ENCODE data around the gene EPHB1.

Gene EPHB1

GRCh38 chr3:134757549-134758069, 37.5 kb upstream of the EPHB1 start:
- TF ChIP-seq CTCF (IDR thresholded peaks at IDR 0.05; ENCODE audit: insufficient read depth, low read length) (no peak), REST (IDR thresholded peaks at IDR 0.05; ENCODE audit: insufficient replicate concordance, low read depth) (no peak), GABPA (IDR thresholded peaks at IDR 0.05; ENCODE audit: low read depth) (no peak), POLR2AphosphoS5 (IDR thresholded peaks at IDR 0.05; ENCODE audit: low read depth) (no peak), SPI1 (IDR thresholded peaks at IDR 0.05; ENCODE audit: borderline replicate concordance, low read depth) (no peak)
- Histone ChIP-seq H3K27me3 (ENCODE audit: insufficient read depth, poor library complexity, severe bottlenecking) (no peaks in the 10 kb centered on the region), H3K4me3 (replicated peaks; ENCODE audit: insufficient read depth, low read length) (no peak overlapping the region), H3K27ac (replicated peaks) (no peak overlapping the region)
- DNase-seq (ENCODE audit: low read depth in 1 of 2, low spot score in 1 of 2), result no peak

- Histone ChIP-seq H3K4me3 (replicated peaks; ENCODE audit: insufficient read depth, low read length) (no peak overlapping the region), H3K27me3 (ENCODE audit: insufficient read depth, poor library complexity, severe bottlenecking) (no peaks in the 10 kb centered on the region), H3K27ac (replicated peaks) (no peak overlapping the region)
- no peak for DNase-seq (ENCODE audit: low read depth in 1 of 2, low spot score in 1 of 2)
- no peak for TF ChIP-seq POLR2AphosphoS5 (IDR thresholded peaks at IDR 0.05; ENCODE audit: low read depth)
- TF ChIP-seq CTCF (IDR thresholded peaks at IDR 0.05; ENCODE audit: insufficient read depth, low read length), result no peak
- no peak for TF ChIP-seq SPI1 (IDR thresholded peaks at IDR 0.05; ENCODE audit: borderline replicate concordance, low read depth)
- TF ChIP-seq GABPA (IDR thresholded peaks at IDR 0.05; ENCODE audit: low read depth), result no peak
- no peak for TF ChIP-seq REST (IDR thresholded peaks at IDR 0.05; ENCODE audit: insufficient replicate concordance, low read depth)
Observed at GRCh38 chr3:134761213-134761612, 33.8 kb upstream of the EPHB1 start.

GRCh38 chr3:134762016-134762415, 33.0 kb upstream of the EPHB1 start:
- Histone ChIP-seq H3K27ac (replicated peaks) (no peak overlapping the region), H3K4me3 (replicated peaks; ENCODE audit: insufficient read depth, low read length) (no peak overlapping the region), H3K27me3 (ENCODE audit: insufficient read depth, poor library complexity, severe bottlenecking) (no peaks in the 10 kb centered on the region)
- TF ChIP-seq POLR2AphosphoS5 (IDR thresholded peaks at IDR 0.05; ENCODE audit: low read depth) (no peak), REST (IDR thresholded peaks at IDR 0.05; ENCODE audit: insufficient replicate concordance, low read depth) (no peak), CTCF (IDR thresholded peaks at IDR 0.05; ENCODE audit: insufficient read depth, low read length) (no peak), GABPA (IDR thresholded peaks at IDR 0.05; ENCODE audit: low read depth) (no peak), SPI1 (IDR thresholded peaks at IDR 0.05; ENCODE audit: borderline replicate concordance, low read depth) (no peak)
- no peak for DNase-seq (ENCODE audit: low read depth in 1 of 2, low spot score in 1 of 2)
